Activated CD8-positive, alpha-beta memory T cell treated with anti-CD3 and anti-CD28 coated beads, Interleukin-2, amount 50 U/mL, for 1 hour (primary cell): Measurements from ENCODE around the gene GTF2IRD1.
"Not testable (repeated sequence)": the region's sequence is repeated elsewhere in the genome, so short reads cannot be mapped to it uniquely, and the experiment has no call there.

Experiments used
- DNase-seq: peaks from one replicate; pipeline ENCODE4 v3.0.0-alpha.2; 2020; ENCODE audit errors: extremely low read depth

Gene GTF2IRD1

DNA sequence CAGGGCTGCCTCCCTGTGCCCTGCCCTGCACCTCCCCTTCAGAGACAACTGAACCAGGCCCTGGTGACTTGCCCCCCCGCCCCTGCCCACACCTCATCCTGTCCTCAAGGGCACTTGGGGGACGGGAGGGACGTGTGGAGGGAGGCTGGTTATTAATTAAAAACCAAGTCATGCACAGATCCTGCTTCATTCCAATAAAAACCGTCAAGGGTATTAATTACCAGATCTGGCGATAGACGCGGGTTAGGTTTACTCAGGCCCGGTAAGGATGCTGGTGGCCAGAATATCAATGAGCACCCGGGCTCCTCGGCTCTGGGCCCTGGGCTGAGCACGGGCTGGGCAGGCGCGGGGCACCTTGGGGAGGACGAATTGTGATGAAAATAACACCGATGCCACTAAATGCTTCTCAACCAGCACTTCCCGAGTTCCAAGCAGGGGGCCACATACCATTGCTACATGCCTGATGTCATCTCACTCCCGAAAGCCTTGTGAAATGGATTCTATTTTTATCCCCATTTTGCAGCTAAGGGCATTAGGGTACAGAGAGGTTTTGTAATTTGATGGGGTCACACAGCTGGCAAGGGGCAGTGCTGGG lies 24.5 kb upstream of the GTF2IRD1 start:
- no peak for DNase-seq

DNA sequence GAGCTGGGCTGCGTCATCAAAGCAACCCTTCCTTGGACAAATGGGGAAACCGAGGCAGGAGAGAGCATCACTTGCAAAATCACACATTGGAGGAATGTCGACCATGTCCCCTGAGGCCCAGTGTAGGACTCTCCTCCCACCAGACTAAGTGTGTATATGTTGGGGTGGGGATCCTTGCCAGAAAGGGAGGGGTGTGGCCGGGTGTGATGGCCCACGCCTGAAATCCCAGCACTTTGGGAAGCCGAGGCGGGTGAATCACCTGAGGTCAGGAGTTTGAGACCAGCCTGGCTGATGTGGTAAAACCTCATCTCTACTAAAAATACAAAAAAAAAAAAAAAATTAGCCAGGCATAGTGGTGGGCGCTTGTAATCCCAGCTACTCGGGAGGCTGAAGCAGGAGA lies 23.3 kb upstream of the GTF2IRD1 start:
- not testable (repeated sequence) for DNase-seq

GRCh38 chr7:74430961-74431466 lies 22.7 kb upstream of the GTF2IRD1 start:
- no peak for DNase-seq

GRCh38 chr7:74437291-74437571 lies 16.5 kb upstream of the GTF2IRD1 start:
- DNase-seq: not testable (repeated sequence)

DNA sequence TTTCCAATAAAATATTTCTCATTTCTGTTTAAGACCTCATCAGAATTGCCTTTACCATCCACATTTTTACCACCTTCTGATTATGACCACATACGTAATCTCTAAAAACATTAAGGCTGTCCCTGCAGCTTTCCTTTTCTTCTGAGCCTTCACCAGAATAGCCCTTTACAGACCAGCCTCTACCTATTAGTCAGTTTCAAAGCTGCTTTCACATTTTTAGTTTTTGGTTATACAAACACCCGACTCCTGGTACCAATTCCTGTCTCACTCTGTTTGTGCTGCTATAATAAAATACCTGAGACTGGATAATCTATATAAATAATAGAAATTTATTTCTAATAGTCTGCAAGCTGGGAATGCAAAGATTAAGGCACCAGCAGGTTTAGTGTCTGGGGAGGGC lies 15.4 kb upstream of the GTF2IRD1 start:
- no peak for DNase-seq

- DNase-seq: no peak
These were observed 14.2 kb upstream of the GTF2IRD1 start for GRCh38 chr7:74439541-74439940.

- DNase-seq: not testable (repeated sequence)
These were observed 13.6 kb upstream of the GTF2IRD1 start for GRCh38 chr7:74440143-74440542.

DNA sequence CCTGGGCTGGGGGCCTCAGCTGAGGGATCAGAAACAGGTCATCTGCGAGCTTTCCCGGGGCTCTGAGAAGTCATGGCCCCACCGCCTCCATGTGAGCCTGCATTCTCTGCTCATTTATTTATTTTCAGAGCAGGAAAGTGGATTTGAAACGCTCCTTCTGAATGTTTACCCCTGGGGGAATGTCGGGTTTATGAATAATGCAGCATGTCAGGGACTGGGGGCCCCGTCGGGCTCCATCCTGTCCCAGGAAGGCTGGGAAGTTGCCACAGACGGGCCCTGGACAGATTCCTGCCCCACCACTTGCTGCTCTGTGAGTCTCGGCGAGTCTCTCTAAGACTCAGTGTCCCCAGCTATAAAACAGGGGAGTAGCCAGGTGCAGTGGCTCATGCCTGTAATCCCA lies 11.9 kb upstream of the GTF2IRD1 start:
- no peak for DNase-seq

DNA sequence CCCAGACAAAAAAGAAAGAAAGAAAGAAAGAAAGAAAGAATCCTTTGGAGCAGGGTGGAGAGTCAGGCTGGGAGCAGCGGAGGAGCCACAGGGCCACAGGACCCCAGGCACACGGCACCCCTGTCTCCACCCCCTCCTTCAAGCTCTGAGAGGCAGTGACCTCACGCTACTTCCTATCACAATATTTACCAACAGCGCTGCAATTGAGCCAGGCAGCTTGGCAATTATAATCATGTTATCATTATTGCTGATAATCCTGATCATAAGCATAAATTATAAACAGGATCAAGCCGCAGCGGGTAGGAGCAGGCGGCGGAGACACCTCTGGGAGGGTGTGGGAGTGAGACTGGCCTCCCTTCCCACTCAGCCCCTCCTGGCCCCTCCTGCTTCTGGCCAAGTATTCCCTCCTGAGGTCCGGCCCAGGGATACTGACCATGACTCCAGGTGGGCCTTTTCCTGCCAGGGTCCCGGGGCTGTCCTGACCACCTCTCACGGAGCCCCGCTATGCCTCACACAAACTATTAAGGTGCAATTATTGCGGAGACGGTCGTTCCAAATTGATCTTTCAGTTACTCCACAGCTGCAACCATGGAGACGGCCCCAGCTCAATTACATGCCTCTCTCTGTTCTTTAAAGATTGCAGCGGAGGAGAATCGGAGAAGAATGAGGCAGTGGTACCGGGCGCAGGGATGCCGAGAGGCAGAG lies 10.0 kb upstream of the GTF2IRD1 start:
- no peak for DNase-seq

- DNase-seq: no peak
These were observed 4.6 kb upstream of the GTF2IRD1 start for GRCh38 chr7:74449144-74449543.

DNA sequence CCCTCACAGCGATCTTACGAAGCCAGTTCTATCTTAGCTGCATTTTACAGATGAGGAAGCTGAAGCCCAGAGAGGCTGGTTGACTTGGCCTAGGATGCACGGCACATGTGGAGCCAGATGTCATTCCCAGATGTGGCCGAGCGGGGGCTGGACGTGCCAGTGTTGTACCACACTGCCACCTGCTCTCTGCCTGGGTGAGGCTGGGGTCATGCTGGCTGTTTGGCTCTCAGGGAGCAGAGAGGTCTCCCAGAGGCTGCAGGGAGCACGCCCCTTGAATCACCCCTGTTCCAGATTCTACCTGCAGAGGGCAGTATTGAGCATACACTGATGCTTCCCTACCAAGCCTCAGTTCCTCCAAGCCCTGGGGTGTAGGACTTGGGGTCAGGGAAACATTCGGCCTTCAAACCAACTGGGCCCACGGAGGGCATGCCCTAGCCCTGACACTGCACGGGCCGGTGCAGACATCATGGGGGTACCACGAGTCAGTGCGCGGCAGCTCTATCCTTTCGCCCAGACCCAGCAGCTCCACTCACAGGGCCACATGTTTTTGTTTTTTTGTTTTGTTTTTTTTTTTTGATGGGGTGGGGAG lies 3.8 kb upstream of the GTF2IRD1 start:
- DNase-seq: peak; percentile 25

- DNase-seq: no peak
These were observed 871 bp upstream of the GTF2IRD1 start for GRCh38 chr7:74452748-74453321.

GRCh38 chr7:74454021-74454924 lies 567 bp downstream of the GTF2IRD1 start:
- no peak for DNase-seq

DNA sequence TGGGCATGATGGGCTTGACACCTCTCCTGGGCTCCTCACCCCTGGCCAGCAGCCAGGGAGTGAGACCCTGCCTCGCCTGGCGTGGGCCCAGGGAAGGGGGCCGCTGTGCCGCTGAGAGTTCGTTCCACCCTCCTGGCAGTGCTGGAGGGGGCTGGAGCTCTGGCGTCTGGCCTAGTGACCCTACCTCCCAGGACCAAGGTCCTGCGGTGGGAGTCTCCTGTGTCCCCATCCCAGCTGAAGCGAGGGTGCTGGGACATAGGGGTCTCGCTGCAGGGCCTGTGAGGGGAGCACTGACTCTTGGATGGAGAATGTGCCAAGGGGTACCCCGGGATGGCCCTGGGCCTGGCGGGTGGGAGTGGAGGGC lies 1.2 kb downstream of the GTF2IRD1 start:
- DNase-seq: no peak

DNA sequence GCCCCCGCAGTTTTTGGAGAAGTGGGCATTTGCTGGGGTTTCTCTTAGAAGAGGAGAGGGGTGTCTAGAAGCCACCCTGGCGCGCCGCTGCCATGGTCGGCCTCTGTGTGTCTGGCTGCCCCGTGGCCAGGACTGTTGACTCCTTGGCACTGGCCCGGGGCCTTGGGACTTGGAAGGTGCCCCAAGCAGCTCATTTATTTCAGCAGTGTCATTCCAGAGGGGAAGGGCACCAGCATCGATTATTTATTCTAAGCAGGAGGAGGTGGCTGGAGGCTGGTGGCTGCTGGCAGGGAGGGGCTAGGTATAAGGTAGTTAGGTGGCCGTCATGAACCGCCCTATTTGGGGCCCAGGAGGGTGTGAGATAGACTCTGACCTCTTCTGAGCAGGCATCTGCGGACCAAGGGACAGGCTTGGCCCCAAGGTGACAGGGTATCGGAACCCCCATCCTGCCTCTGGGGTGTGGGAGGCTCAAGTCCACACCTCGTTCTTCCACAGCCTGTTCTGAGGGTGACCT lies 1.6 kb downstream of the GTF2IRD1 start:
- DNase-seq: no peak

DNA sequence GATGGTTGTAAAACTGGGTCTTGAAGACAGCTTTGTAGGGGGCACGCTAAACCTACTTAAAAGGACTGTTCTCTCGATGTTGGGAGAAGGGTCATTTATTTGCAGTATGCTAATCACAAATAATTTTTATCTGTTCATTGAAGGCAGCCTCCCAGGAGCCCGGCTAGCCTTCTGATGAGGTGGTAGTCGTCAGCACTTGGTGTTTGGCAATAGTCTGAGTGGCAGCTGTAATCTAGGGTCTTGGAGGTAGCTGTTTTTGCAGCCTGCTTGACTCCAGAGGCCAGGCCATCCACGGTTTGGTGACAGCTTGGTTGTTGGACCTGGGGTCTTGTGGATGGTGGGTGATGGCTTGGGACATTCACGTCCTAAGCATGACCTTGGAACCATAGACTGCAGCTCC lies 2.2 kb downstream of the GTF2IRD1 start:
- DNase-seq: no peak

DNA sequence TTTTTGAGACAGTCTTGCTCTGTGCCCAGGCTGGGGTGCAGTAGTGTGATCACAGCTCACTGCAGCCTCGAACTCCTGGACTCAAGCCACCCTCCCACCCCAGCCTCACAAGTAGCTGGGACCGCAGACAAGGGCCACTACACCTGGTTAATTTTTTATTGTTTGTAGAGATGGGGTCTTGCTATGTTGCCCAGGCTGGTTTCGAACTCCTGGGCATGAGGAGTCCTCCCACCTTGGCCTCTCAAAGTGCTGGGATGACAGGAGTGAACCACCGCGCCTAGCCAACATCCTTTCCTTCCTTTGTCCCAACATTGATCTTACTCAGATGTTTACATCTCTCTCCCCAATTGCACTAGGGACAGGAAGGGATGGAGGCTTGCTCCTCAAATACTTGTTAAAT lies 3.3 kb downstream of the GTF2IRD1 start:
- DNase-seq: no peak

GRCh38 chr7:74461970-74462706 lies 8.4 kb downstream of the GTF2IRD1 start:
- DNase-seq: no peak

DNA sequence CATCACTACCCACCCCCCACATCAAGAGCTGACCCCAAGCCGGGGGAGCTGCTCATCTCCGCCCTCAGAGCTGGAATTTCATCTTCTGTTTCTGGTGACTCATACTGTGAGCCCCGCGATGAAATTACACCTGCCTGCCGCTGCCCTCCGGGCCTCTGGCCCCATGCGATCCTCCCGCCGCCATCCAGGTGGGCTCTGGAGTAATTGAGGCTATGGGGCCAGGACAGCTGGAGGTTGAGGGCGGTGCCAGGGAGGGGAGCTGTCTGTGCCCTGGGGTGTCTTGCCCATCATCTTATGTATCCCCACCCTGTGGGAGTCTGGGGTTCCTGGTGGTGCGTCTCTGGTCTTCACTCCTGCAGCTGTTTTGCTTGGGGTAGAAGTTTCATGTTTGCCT lies 9.0 kb downstream of the GTF2IRD1 start:
- DNase-seq: no peak

DNA sequence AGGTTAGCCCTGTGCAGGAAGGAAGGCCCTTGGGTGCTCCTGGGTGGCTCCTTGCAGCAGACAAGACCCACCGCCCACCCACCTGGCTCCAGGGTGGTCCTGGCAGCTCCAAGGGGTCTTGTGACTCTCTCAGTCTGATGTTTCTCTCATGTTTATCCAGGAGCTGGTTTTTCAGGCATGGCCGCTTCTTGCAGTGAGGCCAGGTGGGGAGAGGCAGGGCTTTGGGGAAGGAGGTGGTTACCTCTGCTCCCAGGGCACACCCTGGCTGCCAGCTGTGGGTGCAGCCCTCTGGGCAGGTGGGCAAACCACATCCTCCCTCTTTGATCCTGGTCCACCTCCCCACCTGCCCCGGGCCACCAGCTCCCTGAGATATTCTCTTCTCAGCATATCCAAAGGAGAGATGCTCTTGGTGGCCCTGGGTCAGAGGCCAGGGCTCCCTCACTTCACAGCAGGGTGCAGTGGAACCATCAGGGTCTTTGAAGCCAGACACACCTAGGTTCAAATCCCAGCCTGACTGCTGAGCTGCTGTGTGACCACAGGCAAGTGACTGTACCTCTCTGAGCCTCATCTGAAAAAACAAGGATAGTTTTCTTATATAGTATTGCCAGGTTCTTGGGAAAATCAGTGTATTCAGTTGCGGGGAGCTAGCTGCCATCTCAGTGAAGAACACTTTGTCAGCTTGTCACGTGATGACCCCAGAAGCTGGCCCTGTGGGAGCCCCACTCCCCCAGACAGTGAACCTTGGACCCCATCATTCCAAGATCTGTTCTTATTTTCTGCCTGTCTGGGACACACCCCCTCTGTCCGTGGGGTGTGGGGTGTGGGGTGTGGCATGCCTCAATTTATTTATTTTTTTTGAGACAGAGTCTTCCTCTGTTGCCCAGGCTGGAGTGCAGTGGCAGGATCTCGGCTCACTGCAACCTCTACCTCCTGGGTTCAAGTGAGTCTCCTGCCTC lies 11.5 kb downstream of the GTF2IRD1 start:
- DNase-seq: no peak
